ENCODE data around the gene ROCK1. TPM values are rescaled to one million over a fixed set of nuclear protein-coding genes. Genes with fewer than 3 reads are reported as not detected.
A peak's percentile ranks its signal among the peaks of the same experiment; 100 is the strongest.

Gene ROCK1
- total RNA-seq, 1 donor: 42.7 TPM

GRCh38 chr18:21085579-21086166 lies 25.9 kb downstream of the ROCK1 start:
- Histone ChIP-seq H3K36me3 (ENCODE audit: insufficient read depth, low read length) (no peaks in the 10 kb centered on the region), H2AFZ (ENCODE audit: low read length) (no peak overlapping the region), H3K79me2 (ENCODE audit: insufficient read depth, low read length) (peaks cover 98% of the 10 kb centered on the region), H4K20me1 (ENCODE audit: insufficient read depth, low read length) (peaks cover 65% of the 10 kb centered on the region), H3K27ac (ENCODE audit: low read depth, low read length) (peak overlapping the region; percentile 3), H3K4me2 (ENCODE audit: insufficient read depth, low read length) (no peak overlapping the region), H3K27me3 (ENCODE audit: insufficient read depth, low read length) (no peaks in the 10 kb centered on the region), H3K4me3 (ENCODE audit: insufficient read depth, low read length) (no peak overlapping the region), H3K4me1 (ENCODE audit: insufficient read depth, low read length) (peaks cover 6% of the 10 kb centered on the region), H3K9me3 (ENCODE audit: low read depth, low read length) (no peaks in the 10 kb centered on the region)
- TF ChIP-seq, protein P1, sequence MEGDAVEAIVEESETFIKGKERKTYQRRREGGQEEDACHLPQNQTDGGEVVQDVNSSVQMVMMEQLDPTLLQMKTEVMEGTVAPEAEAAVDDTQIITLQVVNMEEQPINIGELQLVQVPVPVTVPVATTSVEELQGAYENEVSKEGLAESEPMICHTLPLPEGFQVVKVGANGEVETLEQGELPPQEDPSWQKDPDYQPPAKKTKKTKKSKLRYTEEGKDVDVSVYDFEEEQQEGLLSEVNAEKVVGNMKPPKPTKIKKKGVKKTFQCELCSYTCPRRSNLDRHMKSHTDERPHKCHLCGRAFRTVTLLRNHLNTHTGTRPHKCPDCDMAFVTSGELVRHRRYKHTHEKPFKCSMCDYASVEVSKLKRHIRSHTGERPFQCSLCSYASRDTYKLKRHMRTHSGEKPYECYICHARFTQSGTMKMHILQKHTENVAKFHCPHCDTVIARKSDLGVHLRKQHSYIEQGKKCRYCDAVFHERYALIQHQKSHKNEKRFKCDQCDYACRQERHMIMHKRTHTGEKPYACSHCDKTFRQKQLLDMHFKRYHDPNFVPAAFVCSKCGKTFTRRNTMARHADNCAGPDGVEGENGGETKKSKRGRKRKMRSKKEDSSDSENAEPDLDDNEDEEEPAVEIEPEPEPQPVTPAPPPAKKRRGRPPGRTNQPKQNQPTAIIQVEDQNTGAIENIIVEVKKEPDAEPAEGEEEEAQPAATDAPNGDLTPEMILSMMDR (IDR thresholded peaks at IDR 0.05; ENCODE audit: extremely low read depth, low read depth, low read length): no peak
- peak; percentile 52 for DNase-seq (ENCODE audit: insufficient read length, low spot score, missing footprints)

- no peak overlapping the region for H2AFZ ChIP-seq (ENCODE audit: low read length)
Measured at GRCh38 chr18:21084511-21085078, 27.0 kb downstream of the ROCK1 start.

GRCh38 chr18:21083017-21083416 lies 28.6 kb downstream of the ROCK1 start:
- Histone ChIP-seq H4K20me1 (ENCODE audit: insufficient read depth, low read length) (peaks cover 64% of the 10 kb centered on the region), H3K27me3 (ENCODE audit: insufficient read depth, low read length) (no peaks in the 10 kb centered on the region), H3K4me3 (ENCODE audit: insufficient read depth, low read length) (no peak overlapping the region), H3K4me2 (ENCODE audit: insufficient read depth, low read length) (no peak overlapping the region), H3K27ac (ENCODE audit: low read depth, low read length) (no peak overlapping the region), H2AFZ (ENCODE audit: low read length) (no peak overlapping the region), H3K79me2 (ENCODE audit: insufficient read depth, low read length) (peaks cover 98% of the 10 kb centered on the region), H3K4me1 (ENCODE audit: insufficient read depth, low read length) (peaks cover 6% of the 10 kb centered on the region), H3K9me3 (ENCODE audit: low read depth, low read length) (no peaks in the 10 kb centered on the region), H3K36me3 (ENCODE audit: insufficient read depth, low read length) (no peaks in the 10 kb centered on the region)
- TF ChIP-seq, protein P1 (IDR thresholded peaks at IDR 0.05; ENCODE audit: extremely low read depth, low read depth, low read length): no peak
- no peak for DNase-seq (ENCODE audit: insufficient read length, low spot score, missing footprints)

More at GRCh38 chr18:21084511-21085078, 27.0 kb downstream of the ROCK1 start:
- no peak overlapping the region for H3K4me3 ChIP-seq (ENCODE audit: insufficient read depth, low read length)
- no peaks in the 10 kb centered on the region for H3K36me3 ChIP-seq (ENCODE audit: insufficient read depth, low read length)
- H3K79me2 ChIP-seq (ENCODE audit: insufficient read depth, low read length): peaks cover 98% of the 10 kb centered on the region
- H3K27ac ChIP-seq (ENCODE audit: low read depth, low read length): no peak overlapping the region
- H3K4me2 ChIP-seq (ENCODE audit: insufficient read depth, low read length): no peak overlapping the region
- H3K27me3 ChIP-seq (ENCODE audit: insufficient read depth, low read length): no peaks in the 10 kb centered on the region
- peaks cover 62% of the 10 kb centered on the region for H4K20me1 ChIP-seq (ENCODE audit: insufficient read depth, low read length)
- peaks cover 6% of the 10 kb centered on the region for H3K4me1 ChIP-seq (ENCODE audit: insufficient read depth, low read length)
- H3K9me3 ChIP-seq (ENCODE audit: low read depth, low read length): no peaks in the 10 kb centered on the region
- DNase-seq (ENCODE audit: insufficient read length, low spot score, missing footprints): no peak
- TF ChIP-seq, protein P1 (IDR thresholded peaks at IDR 0.05; ENCODE audit: extremely low read depth, low read depth, low read length): no peak

DNA sequence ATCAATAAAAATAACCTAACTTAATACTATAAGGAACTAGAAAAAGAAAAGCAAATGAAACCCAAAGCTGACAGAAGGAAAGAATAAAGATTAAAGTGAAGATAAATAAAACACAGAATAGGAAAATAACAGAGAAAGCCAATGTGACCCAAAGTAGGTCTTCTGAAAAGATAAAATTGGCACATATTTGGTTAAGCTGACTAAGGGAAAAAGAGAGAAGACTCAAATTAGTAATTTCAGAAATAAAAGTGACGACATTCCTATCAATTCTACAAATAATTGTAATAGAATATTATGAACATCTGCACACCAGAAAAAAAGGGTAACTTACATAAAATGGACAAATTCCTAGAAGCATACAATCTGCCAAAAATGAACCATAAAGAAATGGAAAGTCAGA lies 30.2 kb downstream of the ROCK1 start:
- no peak overlapping the region for H3K4me2 ChIP-seq (ENCODE audit: insufficient read depth, low read length)
- H3K27me3 ChIP-seq (ENCODE audit: insufficient read depth, low read length): no peaks in the 10 kb centered on the region
- peaks cover 66% of the 10 kb centered on the region for H4K20me1 ChIP-seq (ENCODE audit: insufficient read depth, low read length)
- peaks cover 96% of the 10 kb centered on the region for H3K79me2 ChIP-seq (ENCODE audit: insufficient read depth, low read length)
- no peaks in the 10 kb centered on the region for H3K9me3 ChIP-seq (ENCODE audit: low read depth, low read length)
- no peak overlapping the region for H2AFZ ChIP-seq (ENCODE audit: low read length)
- no peak for DNase-seq (ENCODE audit: insufficient read length, low spot score, missing footprints)
- H3K4me3 ChIP-seq (ENCODE audit: insufficient read depth, low read length): no peak overlapping the region
- H3K36me3 ChIP-seq (ENCODE audit: insufficient read depth, low read length): no peaks in the 10 kb centered on the region
- H3K27ac ChIP-seq (ENCODE audit: low read depth, low read length): no peak overlapping the region
- H3K4me1 ChIP-seq (ENCODE audit: insufficient read depth, low read length): peaks cover 6% of the 10 kb centered on the region
- TF ChIP-seq, protein P1 (IDR thresholded peaks at IDR 0.05; ENCODE audit: extremely low read depth, low read depth, low read length): no peak
